BJ (cell line): ENCODE results near the gene HAUS8. TPM values are rescaled to one million over a fixed set of nuclear protein-coding genes. Genes with fewer than 3 reads are reported as not detected.

ENCODE experiments used
- CTCF ChIA-PET: fragments of 350-600 bp; formaldehyde crosslinking; extraction: SDS; loops from one replicate; lab custom pipeline; 2021; ENCODE audit warnings: antibody characterized with exemption, inconsistent platforms; lab: Yijun Ruan, JAX
- POLR2A ChIA-PET: fragments of 300-600 bp; sonication (Branson Sonifier 250); formaldehyde crosslinking; extraction: SDS; loops from one replicate; lab custom pipeline; 2021; ENCODE audit warnings: antibody characterized with exemption; lab: Charles Lee
- DNase-seq: peaks from one replicate; pipeline ENCODE4 v3.0.0-alpha.2; 2011; ENCODE audit warnings: low read depth
- H3K27me3 ChIP-seq: 2 replicates; pipeline ENCODE4 v1.6.0; 2011; ENCODE audit warnings: low read length; ENCODE audit not compliant: control insufficient read depth, insufficient read depth
- H3K36me3 ChIP-seq: 2 replicates; pipeline ENCODE4 v1.5.1; 2011; ENCODE audit warnings: low read length; ENCODE audit not compliant: control insufficient read depth, insufficient read depth
- H3K4me3 ChIP-seq: 2 replicates; pipeline ENCODE4 v1.5.1; 2011; ENCODE audit warnings: low read depth, mild to moderate bottlenecking, control low read depth, low read length
- CTCF ChIP-seq: IDR thresholded peaks from 2 replicates; pipeline ENCODE4 v1.5.1; 2011; ENCODE audit warnings: low read depth, mild to moderate bottlenecking, control low read depth, inconsistent platforms, low read length, moderate library complexity; ENCODE audit not compliant: insufficient read depth
- polyA plus RNA-seq: library from polyadenylated mRNA; depleted of rRNA; stranded (reverse); fragments of >200 nt; gene quantifications from 2 replicates; pipeline ENCODE4 v1.2.3, GENCODE V29; 2011

The HAUS8 gene
- polyA plus RNA-seq, 1 experiment: 14.0 TPM

- TF ChIP-seq CTCF: no peak
- CTCF ChIA-PET: interaction anchor here (0.7 kb wide), 1 partner anchor 38 kb away, joined by 3 read pairs; no protein-coding TSS in a partner anchor
- no peak for DNase-seq
- Histone ChIP-seq H3K4me3 (no peak overlapping the region), H3K36me3 (no peaks in the 10 kb centered on the region), H3K27me3 (peaks cover 2% of the 10 kb centered on the region; the same call in 1 of the 2 replicates)
- POLR2A ChIA-PET: no interaction called here
Observed at GRCh38 chr19:17011485-17011884, 63.8 kb downstream of the HAUS8 start.

GRCh38 chr19:17006579-17006978 is 68.7 kb downstream of the HAUS8 start:
- POLR2A ChIA-PET: interaction anchor here (0.6 kb wide), 1 partner anchor 346 kb away, joined by 7 read pairs; no protein-coding TSS in a partner anchor
- TF ChIP-seq CTCF: no peak
- CTCF ChIA-PET: no interaction called here
- no peak for DNase-seq
- Histone ChIP-seq H3K36me3 (no peaks in the 10 kb centered on the region), H3K4me3 (no peak overlapping the region), H3K27me3 (no peaks in the 10 kb centered on the region)

GRCh38 chr19:17005000-17005399 is 70.3 kb downstream of the HAUS8 start:
- Histone ChIP-seq H3K4me3 (no peak overlapping the region), H3K27me3 (no peaks in the 10 kb centered on the region), H3K36me3 (no peaks in the 10 kb centered on the region)
- no peak for DNase-seq
- ChIA-PET CTCF (no interaction called here), POLR2A (no interaction called here)
- TF ChIP-seq CTCF: no peak

GRCh38 chr19:17004386-17004785 is 70.9 kb downstream of the HAUS8 start:
- H3K27me3 ChIP-seq: no peaks in the 10 kb centered on the region
- ChIA-PET POLR2A (no interaction called here), CTCF (no interaction called here)
- DNase-seq: no peak
- TF ChIP-seq CTCF: no peak
- no peak overlapping the region for H3K4me3 ChIP-seq
- no peaks in the 10 kb centered on the region for H3K36me3 ChIP-seq

GRCh38 chr19:17002455-17002854 is 72.8 kb downstream of the HAUS8 start:
- H3K4me3 ChIP-seq: no peak overlapping the region
- no peaks in the 10 kb centered on the region for H3K27me3 ChIP-seq
- CTCF ChIA-PET: no interaction called here
- POLR2A ChIA-PET: no interaction called here
- no peak for TF ChIP-seq CTCF
- no peak for DNase-seq
- H3K36me3 ChIP-seq: no peaks in the 10 kb centered on the region
